ENCODE measurements around the gene CATSPER4. TPM values are rescaled to one million over a fixed set of nuclear protein-coding genes. Genes with fewer than 3 reads are reported as not detected.

Gene CATSPER4
- total and polyA plus RNA-seq, 11 donors, result not detected

- intact Hi-C loops (cut with DNase I), result loop anchor here in 9 of 10 donors (2.0 to 10.0 kb wide), 7 partner anchors 49 to 257 kb away; partner anchors contain the start of genes PDIK1L (in 3 of the 9), CEP85 (in 1 of the 9) and STMN1 (in 1 of the 9)
- H3K27ac ChIP-seq, result peak overlapping the region in 11 of 12 donors; percentile 82 to 99 (median 92)
- peak in 3 of 4 donors; percentile 25 to 69 (median 61) for ATAC-seq
Measured at GRCh38 chr1:26161415-26162219, 28.8 kb upstream of the CATSPER4 start.

DNA sequence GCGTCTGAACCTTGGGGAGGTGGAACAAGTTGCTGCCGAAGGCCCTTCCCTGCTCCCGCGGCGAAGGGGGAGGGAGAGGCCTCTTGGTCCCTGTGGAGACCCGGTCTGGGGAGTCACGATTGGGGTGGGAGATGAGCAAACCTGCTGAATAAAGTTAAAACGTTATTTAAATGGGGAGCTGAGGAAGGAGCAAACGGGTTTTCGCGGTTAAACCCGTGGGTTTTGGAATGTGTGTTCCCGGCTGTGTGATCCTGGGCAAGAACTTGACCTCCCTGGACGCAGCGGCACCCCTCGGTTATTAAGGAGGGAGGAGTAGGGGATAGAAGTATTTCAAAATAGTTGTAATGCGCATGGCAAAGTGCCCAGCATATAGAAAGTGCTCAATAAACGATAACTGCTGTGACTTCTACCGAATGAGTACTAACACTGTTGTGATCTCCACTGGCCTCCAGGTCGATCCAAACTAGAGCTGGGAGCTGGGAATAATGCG lies 28.1 kb upstream of the CATSPER4 start:
- DNase-seq (no peak), ATAC-seq (no peak)
- no peak for TF ChIP-seq CTCF (IDR thresholded peaks at IDR 0.05)
- no peak for TF ChIP-seq POLR2A (IDR thresholded peaks at IDR 0.05)
- 41 to 53% (median 47%) methylated on average over 21 of the region's 21 CpGs for WGBS, 4 donors
- H3K36me3 ChIP-seq, result no peaks in the 10 kb centered on the region
- peak overlapping the region in 11 of 12 donors; percentile 82 to 99 (median 92) for H3K27ac ChIP-seq
- H3K4me1 ChIP-seq, result peaks cover 6 to 70% (median 39%) of the 10 kb centered on the region in 12 donors
- peak overlapping the region; percentile 34 to 73 (median 60) for H3K4me3 ChIP-seq
- no peaks in the 10 kb centered on the region for H3K9me3 ChIP-seq
- intact Hi-C loops (cut with DNase I), result loop anchor here in 9 of 10 donors (2.0 to 10.0 kb wide), 7 partner anchors 50 to 257 kb away; partner anchors contain the start of genes PDIK1L (in 3 of the 9), CEP85 (in 1 of the 9) and STMN1 (in 1 of the 9)
- H3K27me3 ChIP-seq, result peaks cover 0 to 33% (median 0%) of the 10 kb centered on the region in 9 donors

More at GRCh38 chr1:26161415-26162219, 28.8 kb upstream of the CATSPER4 start:
- H3K36me3 ChIP-seq, result no peaks in the 10 kb centered on the region
- H3K9me3 ChIP-seq, result no peaks in the 10 kb centered on the region
- DNase-seq, result peak; percentile 77 to 87 (median 77)
- 1 to 2% (median 1%) methylated on average over 22 to 98 of the region's 98 CpGs for WGBS, 4 donors
- peaks cover 6 to 77% (median 44%) of the 10 kb centered on the region in 12 donors for H3K4me1 ChIP-seq
- H3K4me3 ChIP-seq, result peak overlapping the region; percentile 34 to 73 (median 60)
- TF ChIP-seq CTCF (IDR thresholded peaks at IDR 0.05) (peak in 6 of 12 donors; percentile 35 to 50 (median 44)), POLR2A (IDR thresholded peaks at IDR 0.05) (peak in 1 of 2 donors; percentile 64)
- H3K27me3 ChIP-seq, result peaks cover 0 to 38% (median 0%) of the 10 kb centered on the region in 9 donors

- H3K4me3 ChIP-seq, result peak overlapping the region in 11 of 12 donors; percentile 27 to 61 (median 49)
- no peak for DNase-seq
- peak overlapping the region in 6 of 12 donors; percentile 9 to 74 (median 55) for H3K27ac ChIP-seq
- H3K27me3 ChIP-seq, result peaks cover 0 to 30% (median 0%) of the 10 kb centered on the region in 9 donors
- TF ChIP-seq POLR2A (IDR thresholded peaks at IDR 0.05) (no peak), CTCF (IDR thresholded peaks at IDR 0.05) (no peak)
- intact Hi-C loops (cut with DNase I), result loop anchor here in 9 of 10 donors (1.0 to 10.0 kb wide), 9 partner anchors 51 to 259 kb away; partner anchors contain the start of genes PDIK1L (in 4 of the 9), CEP85 (in 2 of the 9) and STMN1 (in 1 of the 9)
- ATAC-seq, result no peak
- H3K36me3 ChIP-seq, result no peaks in the 10 kb centered on the region
- H3K4me1 ChIP-seq, result peaks cover 0 to 56% (median 27%) of the 10 kb centered on the region in 12 donors
- no peaks in the 10 kb centered on the region for H3K9me3 ChIP-seq
- 70 to 86% (median 81%) methylated on average over 9 of the region's 9 CpGs for WGBS, 4 donors
Measured at GRCh38 chr1:26163684-26164035, 26.7 kb upstream of the CATSPER4 start.

Data from heart left ventricle (tissue), 16 donors.